Frontal cortex (tissue), 4 donors: Measurements from ENCODE around the gene ASCL2. TPM values are rescaled to one million over a fixed set of nuclear protein-coding genes. Genes with fewer than 3 reads are reported as not detected.

Experiments
- DNase-seq, 2 donors: peaks; one replicate each; pipeline ENCODE4 v3.0.0; 2012; ENCODE audit warnings: low spot score in 2 of 2
- FAIRE-seq: peaks from 2 replicates; lab custom pipeline; 2012; peaks lifted over from hg19 to GRCh38; lab: Jason Lieb, UNC
- total RNA-seq: library from RNA; depleted of rRNA; stranded (reverse); fragments of >200 nt; gene quantifications from one replicate; pipeline ENCODE4 v1.2.3, GENCODE V29; 2014
- donor health status: control.
- donor health status: control.
- donor health status: control.

Gene ASCL2
- total RNA-seq, 1 donor from 2014 or later = 0.82 TPM

- no peak for FAIRE-seq
- DNase-seq = no peak
These were observed 5.2 kb upstream of the ASCL2 start for GRCh38 chr11:2275334-2276279.

DNA sequence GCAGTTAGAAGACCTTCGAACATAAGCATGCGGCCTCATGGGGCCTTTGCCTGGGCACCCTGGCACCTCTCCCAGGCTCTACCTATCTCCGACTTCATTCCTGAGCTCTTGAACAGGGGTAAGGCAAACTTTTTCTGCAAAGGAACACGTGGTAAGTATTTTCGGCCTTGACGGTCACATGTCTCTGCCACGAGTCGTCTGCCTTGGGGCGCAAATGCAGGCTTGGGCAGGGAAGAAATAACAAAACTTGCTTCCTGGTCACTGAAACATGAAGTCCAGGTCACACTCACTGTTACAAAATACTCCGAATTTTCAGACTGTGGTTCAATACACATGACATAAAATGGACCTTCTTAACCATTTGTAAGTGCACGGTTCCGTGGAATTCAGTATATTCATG is 3.4 kb upstream of the ASCL2 start:
- no peak for DNase-seq
- FAIRE-seq = no peak

DNA sequence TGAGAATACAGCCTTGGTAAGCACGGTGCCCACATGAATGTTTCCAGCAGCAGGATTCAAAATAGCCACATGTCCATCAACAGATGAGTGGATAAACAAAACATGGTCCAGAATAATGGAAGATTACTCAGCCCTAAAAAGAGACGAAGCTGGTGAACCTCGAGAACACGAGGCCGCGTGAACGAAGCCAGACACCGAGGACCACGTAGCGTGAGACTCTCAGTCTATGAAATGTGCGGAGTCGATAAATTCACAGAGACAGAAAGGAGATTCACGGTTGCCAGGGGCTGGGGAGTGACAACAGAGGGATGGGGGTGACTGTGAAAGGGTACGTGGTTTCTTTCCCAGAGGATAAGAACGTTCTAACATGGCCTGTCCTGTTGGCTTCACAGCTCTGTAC is 2.9 kb upstream of the ASCL2 start:
- DNase-seq (no peak), FAIRE-seq (no peak)

DNA sequence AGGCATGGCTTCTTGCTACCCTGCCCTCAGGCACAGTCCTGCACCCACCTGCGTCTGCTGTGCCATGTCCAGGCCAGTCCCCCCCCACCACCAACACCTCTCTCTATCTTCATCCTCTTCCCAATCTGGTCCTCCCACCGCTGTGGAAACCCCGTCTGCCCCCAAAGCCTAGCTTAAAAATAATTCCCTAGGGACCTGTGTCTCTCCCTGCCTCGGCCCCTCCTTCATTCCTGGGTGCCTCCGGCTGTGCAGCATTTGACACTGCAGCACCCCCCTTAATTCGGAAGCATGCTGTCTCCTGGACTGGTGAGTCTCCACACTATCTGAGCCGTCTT is 2.5 kb upstream of the ASCL2 start:
- no peak for DNase-seq
- FAIRE-seq = no peak

- DNase-seq (no peak), FAIRE-seq (no peak)
These were observed 2.0 kb upstream of the ASCL2 start for GRCh38 chr11:2272228-2272945.

GRCh38 chr11:2271327-2272227 is 1.2 kb upstream of the ASCL2 start:
- no peak for DNase-seq
- no peak for FAIRE-seq

DNA sequence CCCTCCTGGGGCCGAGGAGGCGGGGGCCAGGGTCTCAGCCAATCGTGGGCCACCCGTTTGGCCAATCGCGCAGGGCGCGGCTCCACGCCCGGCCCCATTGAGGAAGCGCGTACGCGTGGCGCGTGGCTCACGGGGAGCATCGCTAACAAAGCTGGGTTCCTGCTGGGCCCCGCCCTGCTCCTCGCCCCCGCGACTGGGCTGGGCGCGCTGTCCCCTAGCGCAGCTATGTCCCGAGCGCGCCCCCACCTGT is 614 bp upstream of the ASCL2 start:
- FAIRE-seq (no peak), DNase-seq (no peak)

- DNase-seq = no peak
- FAIRE-seq = no peak
These were observed 627 bp downstream of the ASCL2 start for GRCh38 chr11:2269601-2270321.

DNA sequence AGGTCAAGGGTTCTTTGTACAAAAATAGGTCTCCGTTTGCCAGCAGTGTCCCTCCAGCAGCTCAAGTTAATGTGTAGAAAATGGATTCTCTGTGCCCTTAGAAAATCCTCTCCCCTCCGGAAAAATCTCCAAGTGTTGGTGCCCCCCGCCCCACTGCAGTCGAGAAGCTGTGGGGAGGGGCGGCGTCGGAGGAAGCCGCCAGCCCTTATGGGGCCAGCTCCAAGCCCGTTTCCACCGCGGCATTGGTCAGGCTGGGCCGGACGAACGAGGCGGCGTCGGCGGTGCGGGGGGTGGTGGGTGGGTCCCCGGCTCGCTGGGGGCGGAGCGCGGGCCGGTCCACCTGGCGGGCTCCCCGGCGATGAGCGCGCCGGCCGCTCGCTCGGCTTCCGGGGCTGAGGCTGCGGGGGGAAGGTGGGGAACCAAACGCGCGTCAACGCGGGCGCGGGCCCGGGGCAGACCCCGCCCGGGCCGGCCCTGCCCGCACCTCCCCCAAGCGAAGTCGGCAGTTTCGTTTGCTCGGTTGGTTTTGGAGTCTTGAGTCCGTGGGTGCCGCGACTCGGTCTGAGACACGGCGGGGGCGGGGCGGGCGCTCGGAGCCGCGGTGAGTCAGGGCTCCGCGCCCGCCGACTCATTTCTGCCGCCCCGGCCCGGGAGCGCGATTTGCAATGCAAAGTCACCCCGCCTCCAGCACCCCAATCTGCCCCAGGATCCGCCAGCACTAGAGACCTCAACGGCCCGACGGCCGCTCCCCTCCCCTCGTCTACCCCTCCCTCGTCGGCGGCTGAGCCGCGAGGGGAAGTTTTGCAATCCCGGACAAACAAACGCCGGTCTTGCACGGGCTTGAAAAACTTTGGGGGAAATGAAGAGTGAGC is 1.4 kb downstream of the ASCL2 start:
- FAIRE-seq = no peak
- peak; percentile 57 to 58 for DNase-seq

GRCh38 chr11:2267851-2268728 is 2.3 kb downstream of the ASCL2 start:
- no peak for DNase-seq

GRCh38 chr11:2267306-2267850 is 3.0 kb downstream of the ASCL2 start:
- DNase-seq (no peak), FAIRE-seq (no peak)

More at GRCh38 chr11:2267851-2268728, 2.3 kb downstream of the ASCL2 start:
- FAIRE-seq = no peak

GRCh38 chr11:2266586-2267305 is 3.6 kb downstream of the ASCL2 start:
- no peak for FAIRE-seq
- no peak for DNase-seq

- DNase-seq = no peak
- no peak for FAIRE-seq
These were observed 4.4 kb downstream of the ASCL2 start for GRCh38 chr11:2265854-2266585.

DNA sequence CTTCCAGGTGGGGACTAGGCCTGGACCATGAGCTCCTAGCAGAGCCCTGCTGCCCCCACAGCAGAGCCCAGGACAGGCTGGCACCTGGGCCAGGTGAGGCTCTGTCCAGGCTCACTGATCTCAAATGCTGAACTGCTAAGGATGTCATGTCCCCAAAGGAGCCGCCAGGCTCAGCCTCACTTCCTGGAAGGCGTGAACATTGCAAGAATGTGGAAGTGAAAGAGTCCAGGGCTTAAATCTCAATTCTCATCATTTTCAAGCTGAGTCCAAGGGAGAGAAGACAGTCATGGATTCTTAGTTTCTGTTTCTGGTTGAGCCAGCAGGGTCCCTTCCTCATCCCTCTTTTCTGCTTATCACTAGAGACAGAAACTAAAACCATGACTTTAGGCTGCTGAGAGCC is 5.0 kb downstream of the ASCL2 start:
- DNase-seq (no peak), FAIRE-seq (no peak)

- DNase-seq = no peak
These were observed 5.9 kb downstream of the ASCL2 start for GRCh38 chr11:2264366-2265053.

More at GRCh38 chr11:2264366-2265053, 5.9 kb downstream of the ASCL2 start:
- no peak for FAIRE-seq
